ENCODE measurements around the gene STAG3.

Gene STAG3

DNA sequence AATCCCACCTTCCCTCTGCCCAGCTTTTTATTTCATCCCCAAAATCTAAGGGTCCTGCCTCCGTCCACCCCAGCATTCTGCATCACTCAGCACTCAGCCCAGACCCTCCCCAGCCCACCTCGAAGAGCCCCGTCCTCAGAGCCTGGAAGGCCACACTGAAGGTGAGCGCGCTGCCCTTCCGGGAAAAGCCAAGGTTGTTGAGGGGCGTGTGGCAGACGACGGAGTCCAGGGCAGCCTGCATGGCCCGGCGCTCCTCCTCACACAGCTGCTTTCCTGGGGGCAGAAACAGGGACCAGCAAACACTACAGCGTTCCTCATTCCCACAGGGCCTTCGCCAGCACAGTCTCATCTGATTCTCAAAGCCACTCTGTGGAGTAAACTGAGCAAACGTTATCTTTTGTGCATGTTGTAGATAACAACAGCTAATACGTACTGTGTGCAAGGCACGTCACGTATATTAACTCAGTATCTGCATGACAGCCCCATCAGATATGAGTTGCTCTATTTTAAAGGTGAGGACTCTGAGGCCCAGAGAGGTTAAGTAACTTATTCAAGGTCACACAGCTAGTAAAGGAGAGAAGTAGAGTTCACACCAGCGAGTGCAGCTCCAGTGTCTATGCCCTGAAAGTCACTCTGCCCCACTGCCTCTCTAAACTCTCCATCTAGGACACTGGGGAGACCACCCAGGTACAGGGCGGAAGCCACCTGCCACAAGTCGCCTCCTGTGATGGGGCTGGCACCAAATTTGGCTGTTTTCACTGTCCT is 22.0 kb upstream of the STAG3 start:
- no peak for DNase-seq (ENCODE audit: low read depth in 2 of 2)

DNA sequence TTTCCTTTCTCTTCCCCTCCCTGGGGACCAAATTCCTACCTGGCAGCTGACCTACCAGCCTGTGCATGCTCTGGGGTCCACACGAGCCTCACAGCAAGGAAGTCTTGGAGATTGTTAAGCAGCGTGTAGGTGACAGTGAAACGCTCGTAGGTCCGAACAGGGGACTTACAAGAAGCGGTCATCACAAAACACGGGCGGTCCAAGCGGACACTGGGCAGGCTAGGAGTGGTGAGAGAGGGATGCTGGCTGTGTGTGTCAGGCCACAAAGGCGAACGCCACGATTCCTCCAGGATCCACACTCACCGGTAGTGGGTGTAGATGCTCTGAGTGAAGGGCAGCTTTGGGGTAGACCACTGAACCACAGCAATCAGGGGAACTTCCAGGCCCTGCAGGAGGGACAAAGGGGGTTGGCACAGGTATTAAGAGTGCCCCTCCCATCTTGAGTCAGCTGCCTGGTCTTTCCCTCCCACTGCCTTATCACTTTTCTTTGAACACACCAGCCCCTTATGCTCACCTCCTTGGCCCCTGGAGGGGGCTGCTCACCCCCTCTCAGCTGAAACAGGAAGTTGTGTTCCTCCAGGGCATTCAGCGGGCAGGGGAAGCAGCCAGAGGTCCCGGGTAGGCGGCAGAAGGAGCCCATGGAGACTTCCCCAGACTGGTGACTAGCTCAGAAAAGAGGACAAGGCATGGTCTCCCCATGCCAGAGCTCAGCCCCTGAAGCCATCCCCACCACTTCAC is 21.2 kb upstream of the STAG3 start:
- DNase-seq (ENCODE audit: low read depth in 2 of 2) = no peak

DNA sequence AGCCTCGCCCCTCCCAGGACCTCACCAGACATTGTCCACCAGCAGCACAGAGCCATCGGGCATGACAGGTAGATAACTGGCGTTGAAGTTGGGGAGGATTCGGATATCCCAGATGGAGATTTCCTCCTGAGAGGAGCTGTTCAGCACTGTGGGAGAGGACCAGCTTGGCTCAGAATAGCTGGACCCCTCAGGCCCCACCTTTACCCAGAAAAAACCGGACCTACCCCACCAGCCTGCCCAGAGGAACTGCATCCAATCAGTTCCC is 20.7 kb upstream of the STAG3 start:
- DNase-seq (ENCODE audit: low read depth in 2 of 2) = no peak

DNA sequence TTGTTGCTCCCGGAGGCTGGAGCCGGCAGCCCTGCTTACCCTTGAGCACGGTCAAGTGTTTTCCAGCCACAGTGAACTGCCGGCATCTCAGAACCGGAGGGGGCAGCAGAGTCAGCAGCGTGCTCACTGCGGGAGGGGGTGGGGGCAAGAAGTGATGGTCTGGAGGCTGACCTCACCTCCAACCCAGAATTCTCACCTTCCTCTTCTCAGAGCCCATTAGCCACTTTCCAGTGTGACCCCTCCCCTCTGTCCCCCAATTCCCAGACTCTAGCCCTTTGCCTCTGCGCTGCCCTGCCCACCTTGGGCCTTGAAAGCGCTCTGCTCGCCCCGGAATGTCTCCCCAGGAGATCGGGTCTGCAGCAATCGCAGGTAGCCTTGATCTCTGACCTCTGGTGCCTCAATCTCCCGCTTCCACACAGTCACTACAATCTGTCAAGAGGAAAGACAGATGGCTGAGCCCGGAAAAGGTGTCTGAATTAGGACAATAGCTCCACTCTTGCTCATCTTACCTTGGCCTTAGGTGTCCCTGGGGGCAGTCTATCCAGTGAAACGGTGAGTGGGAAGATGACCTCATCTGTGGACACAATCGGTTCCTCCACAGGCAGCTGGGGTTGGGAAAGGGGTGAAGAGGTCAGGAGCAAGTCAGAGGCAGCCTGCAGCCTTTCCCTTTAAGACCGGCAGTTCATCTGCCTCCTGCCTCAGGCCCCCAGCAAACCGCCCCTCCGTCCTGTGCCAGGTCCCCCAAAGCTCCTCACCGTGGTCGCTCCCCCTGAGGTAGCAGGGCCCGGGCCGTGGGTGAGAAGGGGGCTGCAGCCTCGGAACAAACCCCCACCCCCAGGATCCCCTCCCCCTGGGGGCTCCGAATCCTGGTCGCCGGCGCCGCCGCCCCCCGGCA is 20.1 kb upstream of the STAG3 start:
- no peak for DNase-seq (ENCODE audit: low read depth in 2 of 2)

GRCh38 chr7:100158229-100159098 is 19.3 kb upstream of the STAG3 start, which contains the start of gene TRAPPC14:
TRAPPC14 (minus strand) TSS chr7:100158723; CDS start chr7:100158499, 224 bp downstream.
- peak; percentile 84 to 91 for DNase-seq (ENCODE audit: low read depth in 2 of 2)

- DNase-seq (ENCODE audit: low read depth in 2 of 2) = no peak
Observed at GRCh38 chr7:100159099-100159623, 18.6 kb upstream of the STAG3 start.

DNA sequence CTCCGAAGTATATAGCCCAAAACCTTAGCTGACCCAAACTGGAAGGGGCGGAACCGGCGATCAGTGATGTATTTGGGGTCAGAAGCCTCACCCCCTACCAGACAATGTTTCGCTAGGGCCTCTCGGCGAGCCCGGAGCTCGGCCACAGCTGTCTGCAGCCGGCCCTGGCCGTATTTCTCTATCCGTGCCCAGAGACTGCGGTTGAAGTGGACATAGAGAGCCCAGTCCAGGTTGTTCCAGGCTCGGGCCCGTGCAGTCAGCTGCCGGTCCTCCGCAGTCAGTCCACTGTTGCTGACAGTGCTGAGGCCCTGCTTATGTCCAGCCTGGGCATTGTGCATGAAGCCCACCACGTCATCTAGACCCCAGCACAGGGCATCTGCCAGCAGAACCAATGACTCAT is 17.7 kb upstream of the STAG3 start:
- no peak for DNase-seq (ENCODE audit: low read depth in 2 of 2)

GRCh38 chr7:100163006-100163531 is 14.6 kb upstream of the STAG3 start:
- no peak for DNase-seq (ENCODE audit: low read depth in 2 of 2)

- no peak for DNase-seq (ENCODE audit: low read depth in 2 of 2)
Observed at GRCh38 chr7:100163871-100164270, 13.8 kb upstream of the STAG3 start.

DNA sequence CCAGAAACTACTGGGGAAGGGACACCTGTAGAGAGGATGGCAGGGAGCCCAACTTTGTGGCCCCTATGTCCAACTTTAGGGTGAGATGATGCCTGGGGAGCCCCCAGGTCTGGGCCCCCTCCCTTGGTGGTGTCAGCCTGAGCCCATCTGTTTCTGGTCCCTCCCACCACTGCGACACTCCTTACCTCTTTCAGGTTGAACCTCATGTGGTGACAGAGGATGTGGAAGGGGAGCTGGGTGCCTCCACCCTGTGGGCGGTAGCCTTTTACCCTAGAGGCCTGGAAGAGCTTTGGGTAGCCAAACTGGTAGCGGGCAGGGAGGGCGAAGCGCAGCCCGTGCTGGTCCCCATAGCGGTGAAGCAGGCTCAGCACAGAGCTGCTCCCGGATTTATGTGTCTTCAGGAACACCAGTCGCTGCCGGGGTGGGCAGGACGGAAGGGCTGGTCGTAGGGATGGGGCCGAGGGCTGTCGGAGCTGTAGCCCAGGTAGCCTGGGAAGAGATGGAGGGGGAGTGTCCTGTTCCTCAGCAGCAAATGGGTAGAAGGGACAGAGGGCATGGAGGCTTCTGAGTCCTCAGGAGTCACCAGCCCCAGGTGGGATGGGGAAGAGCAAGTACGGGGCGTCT is 11.3 kb upstream of the STAG3 start:
- no peak for DNase-seq (ENCODE audit: low read depth in 2 of 2)

DNA sequence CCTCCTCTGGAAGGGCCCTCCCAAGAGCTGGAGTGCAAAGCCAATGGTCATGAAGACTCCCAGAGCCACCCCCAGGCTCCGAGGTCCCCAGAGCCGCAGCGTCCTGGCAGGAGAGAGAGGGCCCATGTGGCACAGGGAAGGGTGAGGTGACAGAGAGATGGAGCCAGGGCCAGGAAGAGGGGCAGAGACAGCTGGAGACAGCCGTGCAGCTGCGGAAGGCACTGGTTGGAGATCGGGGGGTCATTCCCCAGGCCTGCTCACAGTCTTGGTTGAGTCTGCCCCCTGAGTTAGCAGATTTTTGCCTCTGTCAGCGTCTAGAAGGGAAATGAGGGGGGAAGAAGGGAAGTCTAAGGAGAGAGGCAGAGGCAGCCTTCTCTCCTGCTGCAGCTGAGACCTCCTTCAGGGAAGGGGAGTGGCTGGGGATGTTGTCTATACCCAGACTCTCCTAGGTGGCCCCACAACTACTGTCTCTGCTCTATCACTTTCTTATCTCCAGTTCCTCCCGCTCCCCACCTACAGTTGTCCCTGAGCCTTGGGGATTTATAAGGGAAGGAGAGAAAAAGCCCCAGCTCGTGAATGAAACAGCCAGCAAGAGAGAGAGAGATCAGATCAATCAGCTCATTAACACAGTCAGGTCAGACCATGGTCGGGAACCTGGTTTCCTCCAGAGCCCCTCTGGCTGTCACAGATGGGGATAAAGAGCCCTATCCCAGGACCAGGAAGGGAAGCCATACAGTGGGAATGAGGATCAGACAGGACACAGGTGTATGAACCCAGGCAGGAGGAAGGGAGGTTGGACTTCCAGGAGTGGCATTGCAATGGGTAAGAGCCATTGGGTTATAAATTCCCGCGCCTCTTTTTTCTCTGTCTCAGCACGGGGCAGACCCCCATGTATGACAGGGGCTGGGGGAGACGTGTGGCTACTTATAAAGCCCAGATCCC is 10.5 kb upstream of the STAG3 start:
- DNase-seq (ENCODE audit: low read depth in 2 of 2) = no peak

GRCh38 chr7:100167912-100168323 is 9.8 kb upstream of the STAG3 start:
- no peak for DNase-seq (ENCODE audit: low read depth in 2 of 2)

GRCh38 chr7:100169147-100169850 is 8.4 kb upstream of the STAG3 start:
- DNase-seq (ENCODE audit: low read depth in 2 of 2) = no peak

GRCh38 chr7:100170101-100170897 is 7.4 kb upstream of the STAG3 start:
- DNase-seq (ENCODE audit: low read depth in 2 of 2) = no peak

DNA sequence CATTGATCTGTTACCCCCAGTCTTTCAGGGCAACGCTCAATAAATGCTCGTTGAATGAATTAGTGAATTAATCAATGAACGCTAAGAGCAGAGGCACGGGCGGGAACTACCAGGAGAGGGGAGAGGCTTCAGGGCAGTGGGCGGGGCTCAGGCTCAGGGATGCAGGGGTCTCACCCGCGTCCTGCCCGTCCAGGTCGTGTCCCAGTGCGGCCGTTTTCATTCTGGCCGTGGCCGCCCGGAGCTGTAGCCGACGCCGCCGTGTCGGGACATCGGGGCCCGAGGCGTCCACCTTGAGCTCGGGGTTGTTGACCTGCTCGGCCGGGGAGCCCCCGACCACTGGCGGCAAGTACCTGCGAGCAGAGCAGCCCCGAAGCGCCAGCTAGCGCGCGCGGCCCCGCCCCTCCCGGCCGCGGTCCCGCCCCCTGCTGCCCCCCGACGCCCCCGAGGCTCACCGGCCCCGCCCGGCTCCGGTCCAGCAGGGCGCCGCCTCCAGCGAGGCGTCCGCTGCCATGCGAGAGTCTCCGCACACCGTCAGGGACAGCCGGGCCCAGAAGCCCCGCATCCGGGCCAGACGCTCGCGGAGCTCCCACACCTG is 6.5 kb upstream of the STAG3 start:
- peak in 1 of 2 donors; percentile 31 for DNase-seq (ENCODE audit: low read depth in 2 of 2)

DNA sequence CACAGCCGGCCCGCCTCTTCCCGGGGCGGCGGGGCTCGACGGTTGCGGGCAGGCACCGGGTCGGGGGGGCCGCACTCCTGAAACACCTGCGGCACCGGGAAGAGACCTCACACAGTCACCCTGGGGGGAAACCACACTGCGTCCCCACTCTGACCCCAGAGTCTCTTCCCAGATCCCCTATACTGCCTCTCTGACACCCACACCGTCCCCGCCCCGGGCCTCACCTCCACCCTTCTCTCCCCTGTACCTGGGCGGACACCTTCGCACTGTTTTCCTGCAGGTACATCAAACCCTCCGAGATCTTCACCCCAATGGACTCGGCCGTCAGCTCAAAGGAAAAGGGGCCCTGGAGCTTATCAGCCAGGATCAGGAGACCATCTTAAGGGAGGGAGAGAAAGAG is 5.9 kb upstream of the STAG3 start:
- no peak for DNase-seq (ENCODE audit: low read depth in 2 of 2)

- no peak for DNase-seq (ENCODE audit: low read depth in 2 of 2)
Observed at GRCh38 chr7:100173806-100174495, 3.8 kb upstream of the STAG3 start.
